GM06990 (cell line): ENCODE results near the gene CCDC92.

Experiments
- DNase-seq: peaks from one replicate; pipeline ENCODE4 v3.0.0-alpha.2; 2011; ENCODE audit not compliant: insufficient read length; ENCODE audit errors: extremely low read depth
- H3K27me3 ChIP-seq: replicated peaks from 2 replicates; pipeline ENCODE4 v1.6.0; 2011; ENCODE audit warnings: low read length; ENCODE audit not compliant: control insufficient read depth, insufficient read depth
- H3K36me3 ChIP-seq: 2 replicates; pipeline ENCODE4 v1.5.1; 2011; ENCODE audit warnings: low read length; ENCODE audit not compliant: control insufficient read depth, insufficient read depth
- H3K4me3 ChIP-seq: replicated peaks from 2 replicates; pipeline ENCODE4 v1.5.1; 2011; ENCODE audit warnings: low read depth, mild to moderate bottlenecking, control low read depth, low read length
- CTCF ChIP-seq: IDR thresholded peaks from 2 replicates; pipeline ENCODE4 v1.5.1; 2011; ENCODE audit warnings: low read length, control low read depth, mild to moderate bottlenecking, inconsistent platforms; ENCODE audit not compliant: insufficient read depth, poor library complexity, severe bottlenecking

CCDC92 gene

DNA sequence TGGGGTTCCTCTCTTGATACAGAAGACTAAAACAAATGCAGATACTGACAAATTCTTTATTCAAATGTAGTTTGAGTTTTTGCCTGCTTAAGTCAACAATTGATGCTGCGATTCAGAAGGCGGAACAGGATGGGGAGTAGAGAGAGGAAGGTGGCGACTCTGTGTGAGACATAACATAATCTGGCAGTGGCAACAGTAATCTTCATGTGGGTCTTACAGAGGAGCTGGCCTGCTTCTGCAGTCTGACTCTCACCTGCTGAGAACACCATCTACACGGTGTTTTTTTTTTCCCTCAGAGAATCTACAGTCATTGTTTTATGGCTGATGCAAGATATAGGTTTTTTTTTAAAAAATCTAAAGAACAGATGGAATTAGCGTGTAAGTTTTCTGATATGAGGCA is 10.1 kb downstream of the CCDC92 start:
- Histone ChIP-seq H3K4me3 (no peak overlapping the region), H3K27me3 (no peaks in the 10 kb centered on the region), H3K36me3 (no peaks in the 10 kb centered on the region; the same call in 1 of the 2 replicates)
- no peak for TF ChIP-seq CTCF
- DNase-seq: no peak

GRCh38 chr12:123961585-123962345 is 10.9 kb downstream of the CCDC92 start:
- Histone ChIP-seq H3K36me3 (no peaks in the 10 kb centered on the region; the same call in 1 of the 2 replicates), H3K4me3 (no peak overlapping the region), H3K27me3 (no peaks in the 10 kb centered on the region)
- no peak for DNase-seq
- no peak for TF ChIP-seq CTCF

GRCh38 chr12:123960856-123961255 is 11.8 kb downstream of the CCDC92 start:
- no peak for DNase-seq
- H3K27me3 ChIP-seq: no peaks in the 10 kb centered on the region
- H3K36me3 ChIP-seq: no peaks in the 10 kb centered on the region
- no peak for TF ChIP-seq CTCF
- H3K4me3 ChIP-seq: no peak overlapping the region

DNA sequence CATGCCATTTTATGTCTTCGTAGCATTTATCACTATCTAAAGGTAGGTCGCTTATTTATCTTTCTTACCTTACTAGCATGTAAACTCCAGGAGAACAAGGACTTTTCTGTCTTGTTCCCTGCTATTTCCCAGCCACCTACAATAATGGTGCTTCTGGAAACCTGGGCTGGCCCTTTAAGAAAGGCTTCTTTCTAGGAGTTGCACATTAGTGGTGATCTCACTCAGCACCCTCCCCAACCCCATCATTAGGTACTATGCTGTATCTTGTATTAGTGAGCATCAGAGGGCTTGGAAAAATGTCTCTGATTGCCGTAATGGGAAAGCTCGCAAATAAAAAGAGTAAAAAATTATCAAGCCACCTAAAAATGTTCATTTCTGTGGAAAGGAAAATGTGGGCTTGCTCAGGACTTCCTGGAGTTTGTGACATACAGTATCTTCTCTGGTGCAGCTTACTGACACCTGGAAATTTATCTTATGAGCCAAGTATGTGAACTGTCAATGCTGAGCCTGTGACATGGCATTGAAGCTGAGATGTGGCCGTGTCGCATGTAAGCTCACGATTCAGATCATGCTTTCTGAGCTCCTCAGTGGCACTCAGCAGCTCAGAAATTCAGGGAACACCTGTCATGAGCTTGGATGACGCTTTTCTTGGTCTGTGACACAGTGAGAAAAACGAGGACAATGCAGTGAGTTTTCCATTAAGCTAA is 12.4 kb downstream of the CCDC92 start:
- Histone ChIP-seq H3K4me3 (no peak overlapping the region), H3K36me3 (no peaks in the 10 kb centered on the region), H3K27me3 (no peaks in the 10 kb centered on the region)
- DNase-seq: no peak
- no peak for TF ChIP-seq CTCF

- TF ChIP-seq CTCF: no peak
- H3K4me3 ChIP-seq: no peak overlapping the region
- H3K36me3 ChIP-seq: no peaks in the 10 kb centered on the region
- no peak for DNase-seq
- H3K27me3 ChIP-seq: no peaks in the 10 kb centered on the region
Measured at GRCh38 chr12:123958876-123959275, 13.8 kb downstream of the CCDC92 start.
